ENCODE results near the gene GRIA3.

DNA sequence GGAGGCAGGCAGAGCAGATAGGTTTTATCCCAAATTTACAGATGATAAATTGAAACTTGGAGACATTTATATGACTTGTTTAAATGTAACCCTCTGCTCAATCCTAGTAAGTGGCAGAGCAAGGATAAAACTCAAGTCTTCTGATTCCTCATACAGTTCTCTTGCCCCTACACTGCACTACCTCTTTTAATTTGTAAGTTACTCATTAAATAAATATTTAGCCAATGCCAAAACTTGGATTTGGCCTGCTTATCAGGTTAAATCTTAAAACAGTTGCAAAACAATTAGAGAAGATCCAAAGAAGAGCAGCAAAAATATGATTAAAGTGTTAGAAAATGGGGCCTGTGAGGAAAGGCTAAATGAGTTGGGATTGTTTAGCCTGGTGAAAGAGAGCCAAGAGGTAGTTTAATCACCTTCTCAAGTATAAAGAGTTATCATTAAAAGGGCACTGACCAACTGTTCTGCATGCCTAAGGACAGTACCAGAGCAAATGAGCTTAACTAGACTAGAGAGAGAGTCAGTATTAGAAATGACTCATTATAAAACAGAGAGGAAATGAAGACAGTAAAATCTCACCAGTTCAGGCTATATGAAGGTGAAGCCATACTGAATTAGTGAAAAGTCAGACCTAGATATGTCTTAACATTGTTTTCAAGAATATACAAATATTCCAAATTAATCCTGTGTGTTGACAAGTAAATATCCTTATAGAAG, 146.3 kb downstream of the GRIA3 start:
- TF ChIP-seq, protein P1, sequence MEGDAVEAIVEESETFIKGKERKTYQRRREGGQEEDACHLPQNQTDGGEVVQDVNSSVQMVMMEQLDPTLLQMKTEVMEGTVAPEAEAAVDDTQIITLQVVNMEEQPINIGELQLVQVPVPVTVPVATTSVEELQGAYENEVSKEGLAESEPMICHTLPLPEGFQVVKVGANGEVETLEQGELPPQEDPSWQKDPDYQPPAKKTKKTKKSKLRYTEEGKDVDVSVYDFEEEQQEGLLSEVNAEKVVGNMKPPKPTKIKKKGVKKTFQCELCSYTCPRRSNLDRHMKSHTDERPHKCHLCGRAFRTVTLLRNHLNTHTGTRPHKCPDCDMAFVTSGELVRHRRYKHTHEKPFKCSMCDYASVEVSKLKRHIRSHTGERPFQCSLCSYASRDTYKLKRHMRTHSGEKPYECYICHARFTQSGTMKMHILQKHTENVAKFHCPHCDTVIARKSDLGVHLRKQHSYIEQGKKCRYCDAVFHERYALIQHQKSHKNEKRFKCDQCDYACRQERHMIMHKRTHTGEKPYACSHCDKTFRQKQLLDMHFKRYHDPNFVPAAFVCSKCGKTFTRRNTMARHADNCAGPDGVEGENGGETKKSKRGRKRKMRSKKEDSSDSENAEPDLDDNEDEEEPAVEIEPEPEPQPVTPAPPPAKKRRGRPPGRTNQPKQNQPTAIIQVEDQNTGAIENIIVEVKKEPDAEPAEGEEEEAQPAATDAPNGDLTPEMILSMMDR (IDR thresholded peaks at IDR 0.05): no peak
- no peak for TF ChIP-seq POLR2A (IDR thresholded peaks at IDR 0.05)
- TF ChIP-seq EP300 (IDR thresholded peaks at IDR 0.05): no peak

All from sigmoid colon (tissue), 4 donors.